Thoracic aorta (tissue), 2 donors: ENCODE results near the gene RBM47. TPM values are rescaled to one million over a fixed set of nuclear protein-coding genes. Genes with fewer than 3 reads are reported as not detected.

Experiments
- ATAC-seq: fragments of 150-250 bp; one replicate; pipeline ENCODE4 v1.8.0; 2017; ENCODE audit warnings: low read depth; ENCODE audit not compliant: insufficient number of reproducible peaks, low FRiP score
- DNase-seq: peaks from one replicate; pipeline ENCODE4 v3.0.0-alpha.2; 2020; ENCODE audit warnings: low spot score
- H3K27ac ChIP-seq, 2 donors: fragments of 200-600 bp; sonication (generic); 1 replicate in 1 of 2; 2 replicates in 1 of 2; pipeline ENCODE4 v1.5.1; 2016; ENCODE audit warnings: mild to moderate bottlenecking in 2 of 2, moderate library complexity in 2 of 2
- H3K27me3 ChIP-seq: fragments of 200-600 bp; sonication (generic); replicated peaks from 2 replicates; pipeline ENCODE4 v1.6.0; 2016; ENCODE audit warnings: mild to moderate bottlenecking; ENCODE audit not compliant: insufficient read depth
- H3K36me3 ChIP-seq: fragments of 200-600 bp; sonication (generic); one replicate; pipeline ENCODE4 v1.5.1; 2016
- H3K4me1 ChIP-seq, 2 donors: fragments of 200-600 bp; sonication (generic); 1 replicate in 1 of 2; 2 replicates in 1 of 2; pipeline versions ENCODE4 v1.5.1 to v1.6.0; 2016; ENCODE audit warnings: low read depth in 2 of 2, mild to moderate bottlenecking in 1 of 2; ENCODE audit not compliant: control insufficient read depth in 1 of 2
- H3K4me3 ChIP-seq: fragments of 200-600 bp; sonication (generic); 2 replicates; pipeline ENCODE4 v1.5.1; 2016; ENCODE audit warnings: mild to moderate bottlenecking
- H3K9me3 ChIP-seq: fragments of 200-600 bp; sonication (generic); 2 replicates; pipeline ENCODE4 v1.5.1; 2016
- total RNA-seq, 2 donors: library from RNA; depleted of rRNA; stranded (reverse); fragments of >200 nt; gene quantifications; one replicate each; pipeline versions ENCODE4 v1.1.0 to v1.2.3, GENCODE V29; 2016
- TF ChIP-seq, protein P1 (sequence below): fragments of 200-600 bp; sonication (generic); IDR thresholded peaks from one replicate; pipeline ENCODE4 v1.5.1; 2019; ENCODE audit warnings: antibody characterized with exemption

The RBM47 gene
- total RNA-seq, 2 donors from 2014 or later: 31.5 to 56.7 TPM

DNA sequence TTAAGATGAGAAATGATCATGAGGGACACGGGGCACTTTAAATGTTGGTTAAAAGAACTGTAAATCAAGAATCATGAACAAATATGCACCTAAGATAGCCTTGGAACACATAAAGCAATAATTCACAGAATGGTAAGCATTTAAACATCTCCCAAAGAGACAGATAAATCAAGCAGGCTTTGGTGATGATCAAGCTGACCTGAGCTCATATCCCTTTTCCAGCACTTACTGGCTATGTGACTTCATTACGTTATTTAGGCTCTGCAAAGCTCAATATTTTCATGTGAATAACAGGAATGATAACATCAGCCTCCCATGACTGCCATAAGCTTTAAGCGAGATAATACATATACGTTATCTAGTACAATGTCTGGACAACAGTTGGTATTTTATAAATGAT, 239.7 kb downstream of the RBM47 start:
- Histone ChIP-seq H3K36me3 (no peaks in the 10 kb centered on the region), H3K4me1 (no peaks in the 10 kb centered on the region), H3K27me3 (no peaks in the 10 kb centered on the region), H3K4me3 (no peak overlapping the region), H3K27ac (no peak overlapping the region), H3K9me3 (no peaks in the 10 kb centered on the region)
- DNase-seq (no peak), ATAC-seq (no peak)
- TF ChIP-seq, protein P1, sequence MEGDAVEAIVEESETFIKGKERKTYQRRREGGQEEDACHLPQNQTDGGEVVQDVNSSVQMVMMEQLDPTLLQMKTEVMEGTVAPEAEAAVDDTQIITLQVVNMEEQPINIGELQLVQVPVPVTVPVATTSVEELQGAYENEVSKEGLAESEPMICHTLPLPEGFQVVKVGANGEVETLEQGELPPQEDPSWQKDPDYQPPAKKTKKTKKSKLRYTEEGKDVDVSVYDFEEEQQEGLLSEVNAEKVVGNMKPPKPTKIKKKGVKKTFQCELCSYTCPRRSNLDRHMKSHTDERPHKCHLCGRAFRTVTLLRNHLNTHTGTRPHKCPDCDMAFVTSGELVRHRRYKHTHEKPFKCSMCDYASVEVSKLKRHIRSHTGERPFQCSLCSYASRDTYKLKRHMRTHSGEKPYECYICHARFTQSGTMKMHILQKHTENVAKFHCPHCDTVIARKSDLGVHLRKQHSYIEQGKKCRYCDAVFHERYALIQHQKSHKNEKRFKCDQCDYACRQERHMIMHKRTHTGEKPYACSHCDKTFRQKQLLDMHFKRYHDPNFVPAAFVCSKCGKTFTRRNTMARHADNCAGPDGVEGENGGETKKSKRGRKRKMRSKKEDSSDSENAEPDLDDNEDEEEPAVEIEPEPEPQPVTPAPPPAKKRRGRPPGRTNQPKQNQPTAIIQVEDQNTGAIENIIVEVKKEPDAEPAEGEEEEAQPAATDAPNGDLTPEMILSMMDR: no peak

DNA sequence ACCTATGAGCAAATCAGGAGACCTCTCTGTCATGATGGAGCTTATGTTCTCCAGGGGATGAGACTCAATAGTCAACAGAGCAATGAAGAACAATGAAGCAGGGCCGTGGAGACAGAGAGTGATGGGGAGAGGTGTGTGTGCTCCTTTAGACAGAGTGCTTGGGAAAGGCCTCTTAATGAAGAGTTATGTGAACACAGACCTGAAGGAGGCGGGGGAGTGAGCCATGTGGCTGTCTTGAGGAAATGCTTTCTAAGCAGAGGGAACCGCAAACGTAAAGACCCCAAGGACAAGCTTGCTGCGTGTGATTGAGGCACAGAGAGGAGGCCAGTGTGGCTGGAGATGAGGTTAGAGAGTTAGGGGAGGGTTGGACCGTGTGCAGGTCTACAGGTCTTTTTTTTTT, 241.4 kb downstream of the RBM47 start:
- H3K9me3 ChIP-seq: no peaks in the 10 kb centered on the region
- no peaks in the 10 kb centered on the region for H3K27me3 ChIP-seq
- ATAC-seq (no peak), DNase-seq (no peak)
- no peak overlapping the region for H3K4me3 ChIP-seq
- no peak overlapping the region for H3K27ac ChIP-seq
- no peaks in the 10 kb centered on the region for H3K4me1 ChIP-seq
- TF ChIP-seq, protein P1: no peak
- H3K36me3 ChIP-seq: no peaks in the 10 kb centered on the region

DNA sequence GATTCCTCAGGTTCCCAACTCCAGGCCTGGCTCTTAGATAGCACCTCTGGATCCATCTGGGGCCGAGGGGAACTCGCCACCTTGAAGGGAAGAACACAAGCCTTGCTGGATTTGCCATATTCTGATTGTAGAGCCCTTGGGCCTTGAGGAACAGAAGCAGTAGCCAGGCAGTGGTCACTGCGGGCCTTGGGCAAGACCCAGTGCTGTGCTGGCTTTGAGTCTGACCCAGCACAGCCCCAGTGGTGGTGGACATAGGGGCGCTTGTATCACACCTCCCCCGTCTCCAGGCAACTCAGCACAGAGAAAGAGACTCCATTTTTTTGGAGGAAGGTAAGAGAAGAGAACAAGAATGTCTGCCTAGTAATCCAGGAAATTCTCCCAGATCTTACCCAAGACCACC, 249.0 kb downstream of the RBM47 start:
- Histone ChIP-seq H3K9me3 (no peaks in the 10 kb centered on the region), H3K27ac (no peak overlapping the region), H3K27me3 (no peaks in the 10 kb centered on the region), H3K4me1 (no peaks in the 10 kb centered on the region), H3K4me3 (no peak overlapping the region), H3K36me3 (no peaks in the 10 kb centered on the region)
- DNase-seq (no peak), ATAC-seq (no peak)
- TF ChIP-seq, protein P1: no peak

DNA sequence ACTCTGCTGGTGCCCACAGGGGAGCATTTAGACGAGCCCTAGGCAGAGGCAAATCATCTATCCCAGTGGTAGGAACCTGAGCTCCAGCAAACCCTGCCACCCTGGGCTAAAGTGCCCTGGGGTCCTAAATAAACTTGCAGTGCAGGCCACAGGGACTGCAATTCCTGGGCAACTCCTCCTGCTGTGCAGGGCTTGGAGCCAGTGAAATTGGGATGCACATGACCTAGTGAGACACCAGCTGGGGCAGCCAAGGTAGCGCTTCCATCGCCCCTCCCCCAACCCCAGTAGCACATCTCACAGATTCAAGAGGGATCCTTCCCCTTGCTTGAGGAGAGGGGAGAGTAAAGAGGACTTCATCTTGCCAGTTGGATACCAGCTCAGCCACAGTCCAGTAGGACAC, 250.4 kb downstream of the RBM47 start:
- DNase-seq: no peak
- Histone ChIP-seq H3K27me3 (no peaks in the 10 kb centered on the region), H3K4me1 (no peaks in the 10 kb centered on the region), H3K27ac (no peak overlapping the region), H3K36me3 (no peaks in the 10 kb centered on the region), H3K4me3 (no peak overlapping the region), H3K9me3 (no peaks in the 10 kb centered on the region)
- TF ChIP-seq, protein P1: no peak
- no peak for ATAC-seq

DNA sequence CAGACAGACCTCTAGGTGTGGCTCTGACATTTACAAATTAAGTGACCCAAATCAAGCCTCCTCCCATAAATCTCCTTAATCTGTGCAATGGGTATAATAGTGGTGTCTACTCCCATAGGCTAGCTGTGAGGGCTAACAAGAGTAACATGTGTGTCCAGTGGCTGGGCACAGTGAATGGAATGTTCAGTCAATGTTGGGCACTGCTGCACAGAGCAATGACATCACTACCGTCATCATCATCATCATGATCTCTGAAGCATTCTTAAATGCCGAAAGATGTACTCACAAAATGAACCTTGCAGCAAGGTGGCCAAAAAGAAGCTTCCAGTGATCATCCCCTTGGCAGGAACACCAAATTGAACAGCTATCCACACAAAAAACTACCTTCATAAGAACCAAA, 251.0 kb downstream of the RBM47 start:
- Histone ChIP-seq H3K9me3 (no peaks in the 10 kb centered on the region), H3K36me3 (no peaks in the 10 kb centered on the region), H3K4me1 (no peaks in the 10 kb centered on the region), H3K27me3 (no peaks in the 10 kb centered on the region), H3K27ac (no peak overlapping the region), H3K4me3 (no peak overlapping the region)
- DNase-seq (no peak), ATAC-seq (no peak)
- TF ChIP-seq, protein P1: no peak
